ENCODE results near the gene XRCC1.

DNA sequence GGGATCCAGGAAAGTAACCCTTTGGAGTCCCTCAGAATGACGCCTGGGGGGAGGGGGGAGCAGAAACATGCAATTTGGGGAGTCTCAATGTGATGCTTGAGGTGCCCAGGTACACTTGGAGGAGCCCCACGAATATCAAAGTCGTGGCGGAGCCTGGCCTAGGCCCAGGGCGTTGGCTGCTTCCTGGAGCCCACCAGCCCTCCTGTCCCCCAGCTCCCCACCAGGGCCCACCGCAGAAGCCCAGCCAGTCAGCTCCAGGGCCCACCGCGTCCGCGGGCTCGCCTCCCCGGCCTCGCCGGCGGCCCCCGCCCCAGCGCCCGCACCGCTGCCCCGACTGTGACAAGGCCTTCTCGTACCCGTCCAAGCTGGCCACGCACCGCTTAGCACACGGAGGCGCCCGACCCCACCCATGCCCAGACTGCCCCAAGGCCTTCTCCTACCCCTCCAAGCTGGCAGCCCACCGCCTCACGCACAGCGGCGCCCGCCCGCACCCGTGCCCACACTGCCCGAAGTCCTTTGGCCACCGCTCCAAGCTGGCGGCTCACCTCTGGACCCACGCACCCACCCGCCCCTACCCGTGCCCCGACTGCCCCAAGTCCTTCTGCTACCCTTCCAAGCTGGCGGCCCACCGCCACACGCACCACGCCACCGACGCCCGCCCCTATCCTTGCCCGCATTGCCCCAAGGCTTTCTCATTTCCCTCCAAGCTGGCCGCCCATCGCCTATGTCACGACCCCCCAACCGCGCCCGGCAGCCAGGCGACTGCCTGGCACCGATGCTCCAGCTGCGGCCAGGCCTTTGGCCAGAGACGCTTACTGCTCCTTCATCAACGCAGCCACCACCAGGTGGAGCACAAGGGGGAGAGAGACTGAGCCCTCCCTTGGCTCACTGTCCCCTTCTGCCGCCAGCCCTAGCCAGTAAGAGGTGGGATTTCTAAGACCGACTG is 40.2 kb downstream of the XRCC1 start:
- peak; percentile 45 for TF ChIP-seq CTCF (IDR thresholded peaks at IDR 0.05)
- no peak for TF ChIP-seq EZH2phosphoT487 (IDR thresholded peaks at IDR 0.05; ENCODE audit: borderline replicate concordance, low read depth)
- no peak for TF ChIP-seq EP300 (IDR thresholded peaks at IDR 0.05; ENCODE audit: borderline replicate concordance in 1 of 2, low read depth in 1 of 2, low read length in 1 of 2)
- no peak for TF ChIP-seq POLR2AphosphoS5 (IDR thresholded peaks at IDR 0.05; ENCODE audit: low read depth, low read length)
- TF ChIP-seq YY1 (IDR thresholded peaks at IDR 0.05; ENCODE audit: low read depth), result no peak
- TF ChIP-seq GABPA (IDR thresholded peaks at IDR 0.05; ENCODE audit: low read depth), result no peak
- peak; percentile 46; the same call in 1 of the 2 replicates for TF ChIP-seq SMC3 (IDR thresholded peaks at IDR 0.05; ENCODE audit: low read depth, low read length)
- no peak for TF ChIP-seq RFX5 (IDR thresholded peaks at IDR 0.05; ENCODE audit: low read length)
- no peak for TF ChIP-seq TCF12 (IDR thresholded peaks at IDR 0.05)

Measured in SK-N-SH (cell line).